CD4-positive, alpha-beta T cell (primary cell): ENCODE measurements around the gene TRIM66. TPM values are rescaled to one million over a fixed set of nuclear protein-coding genes. Genes with fewer than 3 reads are reported as not detected.

Experiments
- ATAC-seq: fragments of 200-7000 bp; cut with Tn5 transposase; one replicate; pipeline ENCODE4 v1.10.0; 2022; ENCODE audit warnings: mild to moderate bottlenecking; ENCODE audit not compliant: poor library complexity
- CTCF ChIA-PET: fragments of 350-600 bp; sonication (Branson Sonifier 250); formaldehyde crosslinking; loops from one replicate; lab custom pipeline; 2021; ENCODE audit warnings: antibody characterized with exemption, inconsistent platforms; lab: Charles Lee
- POLR2A ChIA-PET: fragments of 350-600 bp; sonication (Branson Sonifier 250); formaldehyde crosslinking; loops from one replicate; lab custom pipeline; 2021; ENCODE audit warnings: antibody characterized with exemption, inconsistent platforms; lab: Charles Lee
- DNase-seq, 14 experiments: peaks; one replicate each; pipeline ENCODE4 v3.0.0-alpha.2; 2013 to 2020; ENCODE audit warnings: mixed read lengths in 2 of 14
- H3K27ac ChIP-seq, 2 donors: one replicate each; pipeline versions ENCODE4 v1.5.1 to v1.7.0; 2013; ENCODE audit warnings: low read length in 2 of 2, low read depth in 1 of 2, mild to moderate bottlenecking in 1 of 2
- H3K27me3 ChIP-seq, 2 experiments: 1 replicate in 1 of 2; 2 replicates in 1 of 2; pipeline versions ENCODE4 v1.6.1 to v1.7.0; 2013; ENCODE audit warnings: low read length in 2 of 2, control low read depth in 1 of 2, mild to moderate bottlenecking in 1 of 2, moderate library complexity in 1 of 2; ENCODE audit not compliant: insufficient read depth in 2 of 2, control insufficient read depth in 1 of 2
- H3K36me3 ChIP-seq: one replicate; pipeline ENCODE4 v1.6.1; 2013; ENCODE audit warnings: low read length, control low read depth; ENCODE audit not compliant: insufficient read depth
- H3K4me1 ChIP-seq: one replicate; pipeline ENCODE4 v1.6.1; 2013; ENCODE audit warnings: low read length, control low read depth; ENCODE audit not compliant: insufficient read depth
- H3K4me3 ChIP-seq: one replicate; pipeline ENCODE4 v1.5.1; 2013; ENCODE audit warnings: mild to moderate bottlenecking, low read length, moderate library complexity
- H3K9me3 ChIP-seq, 2 experiments: 1 replicate in 1 of 2; 2 replicates in 1 of 2; pipeline versions ENCODE4 v1.6.1 to v1.7.0; 2013; ENCODE audit warnings: low read length in 2 of 2, mild to moderate bottlenecking in 2 of 2, control low read depth in 1 of 2, moderate library complexity in 1 of 2; ENCODE audit not compliant: control insufficient read depth in 1 of 2, insufficient read depth in 1 of 2
- H3K27ac Mint-ChIP-seq: one replicate; pipeline ENCODE4 v1.8.0; 2020; ENCODE audit warnings: mixed read lengths
- H3K27me3 Mint-ChIP-seq: one replicate; pipeline ENCODE4 v1.8.0; 2021; ENCODE audit warnings: mixed read lengths
- H3K36me3 Mint-ChIP-seq: one replicate; pipeline ENCODE4 v1.8.0; 2021; ENCODE audit warnings: low read depth, mixed read lengths
- H3K4me1 Mint-ChIP-seq: one replicate; pipeline ENCODE4 v1.8.0; 2021; ENCODE audit warnings: low read depth, mixed read lengths
- H3K4me3 Mint-ChIP-seq: one replicate; pipeline ENCODE4 v1.8.0; 2020; ENCODE audit warnings: mild to moderate bottlenecking, mixed read lengths
- H3K9me3 Mint-ChIP-seq: one replicate; pipeline ENCODE4 v1.8.0; 2020; ENCODE audit warnings: mixed read lengths
- CTCF ChIP-seq: fragments of 200-600 bp; IDR thresholded peaks from one replicate; pipeline ENCODE4 v1.8.0; 2022; ENCODE audit warnings: antibody characterized with exemption, mild to moderate bottlenecking
- intact Hi-C, 2 experiments: fragments of 100-400 bp; cut with DNase I in 1 of 2; cut with micrococcal nuclease in 1 of 2; formaldehyde crosslinking; loops; one replicate each; pipeline versions ENCODE4 v1.15.1 to v1.9.0; 2023 to 2025; cut with DNase I, micrococcal nuclease
- total RNA-seq, 174 experiments: library from RNA in 2 of 174; stranded (reverse) in 2 of 174; gene quantifications; one replicate each; pipeline ENCODE4 v1.2.3 and lab custom pipeline; 2021 to 2026

Gene TRIM66
- total RNA-seq, 2 experiments from 2014 or later: 6.8 to 9.8 TPM

DNA sequence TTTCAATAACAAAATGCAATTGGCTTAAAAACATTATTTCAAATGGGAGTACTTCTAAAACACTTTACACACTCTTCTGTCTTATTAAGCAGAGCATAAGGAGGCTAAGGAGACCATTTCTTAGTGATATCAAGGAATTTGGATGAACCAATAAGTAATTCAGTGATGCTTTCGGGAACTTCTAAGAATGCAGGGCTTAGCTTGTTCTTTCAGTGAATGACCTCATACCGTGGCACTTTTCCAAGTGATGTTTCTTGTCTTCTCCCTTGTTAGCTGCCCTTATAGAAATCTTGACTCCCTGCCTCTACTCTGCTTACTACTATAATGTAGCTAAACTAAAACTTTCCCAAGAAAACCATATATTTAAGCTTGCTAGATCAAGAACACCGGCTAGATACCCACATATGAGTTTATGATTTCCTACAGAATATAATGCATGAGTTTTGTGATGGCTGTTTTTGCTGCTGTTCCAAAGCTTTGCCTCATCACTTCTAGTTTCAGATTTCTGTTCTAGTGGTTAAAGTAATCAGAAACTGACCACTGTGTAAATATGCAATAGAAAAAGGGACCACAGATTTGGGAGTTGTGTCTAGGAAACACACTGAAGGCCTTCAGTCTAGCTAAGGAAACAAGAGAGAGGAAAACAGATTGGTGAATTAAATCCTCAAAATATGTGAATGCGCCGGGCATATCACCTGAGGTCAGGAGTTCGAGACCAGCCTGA, 50.9 kb downstream of the TRIM66 start:
- TF ChIP-seq CTCF: no peak
- intact Hi-C loops: no loop called here
- ChIA-PET POLR2A (no interaction called here), CTCF (interaction anchor here (1.5 kb wide), 1 partner anchor 8 kb away, joined by 4 read pairs; no protein-coding TSS in a partner anchor)
- Histone ChIP-seq H3K4me3 (no peak overlapping the region), H3K9me3 (no peaks in the 10 kb centered on the region), H3K36me3 (peaks cover 23% of the 10 kb centered on the region), H3K4me1 (no peaks in the 10 kb centered on the region), H3K27ac (no peak overlapping the region), H3K27me3 (no peaks in the 10 kb centered on the region)
- no peaks in the 10 kb centered on the region for H3K4me1 Mint-ChIP-seq
- no peak for ATAC-seq
- no peak for DNase-seq
- no peak overlapping the region for H3K4me3 Mint-ChIP-seq
- no peak overlapping the region for H3K27ac Mint-ChIP-seq
- peaks cover 70% of the 10 kb centered on the region for H3K36me3 Mint-ChIP-seq
- H3K27me3 Mint-ChIP-seq: no peaks in the 10 kb centered on the region
- H3K9me3 Mint-ChIP-seq: peaks cover 6% of the 10 kb centered on the region

GRCh38 chr11:8624698-8625097, 57.8 kb downstream of the TRIM66 start:
- H3K36me3 Mint-ChIP-seq: peaks cover 74% of the 10 kb centered on the region
- no peak for DNase-seq
- no peak for ATAC-seq
- H3K4me1 ChIP-seq: no peaks in the 10 kb centered on the region
- H3K9me3 ChIP-seq: no peaks in the 10 kb centered on the region
- intact Hi-C loops: no loop called here
- no peaks in the 10 kb centered on the region for H3K9me3 Mint-ChIP-seq
- no peak for TF ChIP-seq CTCF
- H3K27me3 Mint-ChIP-seq: no peaks in the 10 kb centered on the region
- no peak overlapping the region for H3K27ac Mint-ChIP-seq
- H3K27me3 ChIP-seq: no peaks in the 10 kb centered on the region
- no peak overlapping the region for H3K27ac ChIP-seq
- H3K4me3 ChIP-seq: no peak overlapping the region
- H3K4me1 Mint-ChIP-seq: no peaks in the 10 kb centered on the region
- H3K36me3 ChIP-seq: peaks cover 42% of the 10 kb centered on the region
- ChIA-PET POLR2A (no interaction called here), CTCF (interaction anchor here (0.6 kb wide), 1 partner anchor 128 kb away, joined by 3 read pairs; no protein-coding TSS in a partner anchor)
- no peak overlapping the region for H3K4me3 Mint-ChIP-seq

DNA sequence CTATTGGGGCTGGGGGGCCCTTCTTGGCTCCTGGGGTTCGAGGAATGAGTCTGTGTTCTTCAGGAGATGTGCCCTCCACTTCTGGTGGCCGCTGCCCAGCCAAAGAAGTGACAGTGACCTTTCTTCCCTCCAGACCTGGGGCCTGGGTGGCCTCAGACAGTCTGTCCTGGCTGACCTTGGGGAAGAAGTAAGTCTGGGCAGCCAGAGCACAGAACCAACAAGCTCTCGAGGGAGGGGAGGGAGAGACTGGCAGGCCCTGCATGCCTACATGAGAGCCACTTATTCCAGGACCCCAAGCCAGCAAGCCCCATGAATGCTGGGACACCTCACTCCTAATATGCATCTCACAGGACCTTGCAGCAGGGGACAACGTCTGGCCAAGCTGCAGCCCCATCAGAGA, 61.3 kb downstream of the TRIM66 start:
- Histone ChIP-seq H3K27ac (no peak overlapping the region), H3K9me3 (no peaks in the 10 kb centered on the region), H3K36me3 (peaks cover 57% of the 10 kb centered on the region), H3K4me1 (no peaks in the 10 kb centered on the region), H3K4me3 (no peak overlapping the region), H3K27me3 (no peaks in the 10 kb centered on the region)
- no peaks in the 10 kb centered on the region for H3K27me3 Mint-ChIP-seq
- no peak for TF ChIP-seq CTCF
- H3K4me1 Mint-ChIP-seq: no peaks in the 10 kb centered on the region
- no peak overlapping the region for H3K4me3 Mint-ChIP-seq
- CTCF ChIA-PET: no interaction called here
- H3K27ac Mint-ChIP-seq: no peak overlapping the region
- H3K36me3 Mint-ChIP-seq: peaks cover 86% of the 10 kb centered on the region
- DNase-seq (no peak), ATAC-seq (no peak)
- H3K9me3 Mint-ChIP-seq: no peaks in the 10 kb centered on the region
- POLR2A ChIA-PET: no interaction called here
- intact Hi-C loops: no loop called here
